GM18511 (cell line): ENCODE data around the gene PPP1R13L.
"Not testable (repeated sequence)": the region's sequence is repeated elsewhere in the genome, so short reads cannot be mapped to it uniquely, and the experiment has no call there.

Experiments used
- ATAC-seq: cut with Tn5 transposase; IDR thresholded peaks from one replicate; pipeline ENCODE4 v1.9.1; 2021; ENCODE audit warnings: mild to moderate bottlenecking, moderate library complexity; ENCODE audit not compliant: unreplicated experiment

PPP1R13L gene

GRCh38 chr19:45431008-45431407 is 26.1 kb upstream of the PPP1R13L start:
- not testable (repeated sequence) for ATAC-seq

DNA sequence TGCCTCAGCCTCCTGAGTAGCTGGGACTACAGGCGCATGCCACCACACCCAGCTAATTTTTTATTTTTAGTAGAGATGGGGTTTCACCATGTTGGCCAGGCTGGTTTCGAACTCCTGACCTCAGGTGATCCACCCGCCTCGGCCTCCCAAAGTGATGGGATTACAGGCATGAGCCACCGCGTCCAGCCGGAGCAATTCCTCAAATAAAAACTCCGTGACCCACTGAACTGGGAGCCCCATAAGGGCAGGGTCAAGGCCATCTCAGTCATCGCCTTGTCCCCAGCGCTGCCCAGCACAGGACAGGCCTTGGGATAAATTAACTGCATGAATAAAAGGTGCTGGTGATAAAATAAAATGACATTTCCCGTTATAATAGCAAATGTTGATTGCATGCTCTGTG is 25.0 kb upstream of the PPP1R13L start:
- not testable (repeated sequence) for ATAC-seq

DNA sequence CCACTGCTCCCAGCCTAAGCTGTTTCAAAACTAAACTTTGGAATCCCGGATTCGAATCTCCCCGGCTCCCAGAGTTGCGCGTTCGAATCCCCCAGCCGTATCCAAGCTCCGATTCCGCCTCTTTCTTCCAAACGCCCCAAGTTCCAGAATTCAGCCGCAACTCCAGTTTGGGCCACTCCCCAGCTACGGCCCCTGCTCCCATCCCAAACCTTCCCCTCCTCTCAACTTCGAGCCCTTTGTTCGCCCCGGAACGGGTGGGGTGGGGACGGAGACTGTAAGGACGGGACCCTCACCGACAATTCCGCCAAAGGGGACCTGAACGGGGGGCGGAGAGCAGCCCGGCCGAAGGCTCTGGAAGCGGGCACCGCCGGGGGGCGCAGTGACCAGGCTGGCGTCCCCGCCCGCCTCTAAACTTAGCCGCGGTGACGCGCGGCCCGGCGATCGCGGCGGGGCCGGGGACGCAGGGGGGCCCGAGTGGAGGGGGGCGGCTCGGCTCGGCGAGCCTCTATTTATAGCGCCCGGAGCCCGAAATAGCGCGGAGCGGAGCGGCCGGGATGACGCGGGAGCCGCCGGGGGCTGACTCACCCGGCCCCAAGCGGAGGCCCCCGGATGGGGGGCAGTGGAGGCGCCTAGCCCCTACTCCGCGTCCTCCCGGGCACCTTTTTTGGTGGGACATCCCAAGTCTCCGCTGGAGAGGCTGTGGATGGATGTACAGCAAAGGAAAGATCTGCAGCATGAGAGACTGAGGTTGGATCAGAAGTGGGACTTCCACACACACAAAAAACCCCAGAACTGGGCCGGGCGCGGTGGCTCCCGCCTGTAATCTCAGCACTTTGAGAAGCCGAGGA is 23.7 kb upstream of the PPP1R13L start:
- no peak for ATAC-seq

GRCh38 chr19:45424191-45425058 is 19.6 kb upstream of the PPP1R13L start:
- peak; percentile 23 for ATAC-seq

DNA sequence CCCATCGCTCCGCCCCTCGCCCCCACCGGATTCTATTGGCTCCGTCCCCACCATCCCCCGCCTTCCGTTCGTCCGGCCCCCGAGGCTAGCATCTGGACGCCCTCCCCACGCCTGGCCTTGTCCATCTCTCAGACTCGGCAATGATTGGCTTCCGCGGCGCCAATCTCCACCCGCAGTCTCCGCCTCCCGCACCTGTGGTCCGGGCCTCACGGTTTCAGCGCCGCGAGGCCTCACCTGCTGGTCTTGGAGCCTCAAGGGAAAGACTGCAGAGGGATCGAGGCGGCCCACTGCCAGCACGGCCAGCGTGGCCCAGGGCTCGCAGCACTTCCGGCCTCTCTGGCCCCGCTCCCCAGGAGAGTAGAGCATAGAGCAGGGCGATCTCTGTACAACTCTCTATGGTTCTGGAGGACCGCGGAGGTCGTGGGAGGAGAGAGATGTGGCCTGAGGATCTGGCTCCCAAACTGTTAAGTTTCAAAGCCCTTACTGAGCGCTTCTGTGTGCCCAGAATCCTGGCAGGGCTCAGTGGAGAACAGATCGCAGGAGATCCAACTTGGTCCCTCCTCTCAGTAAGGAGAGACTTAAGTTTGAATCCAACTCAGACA is 18.8 kb upstream of the PPP1R13L start, which contains the start of gene ERCC1:
Gene ERCC1 (minus strand): TSS at position 329 of the 602 bp plus-strand sequence. CDS start 543 bp downstream, outside the sequence.
- peak; percentile 63 for ATAC-seq

DNA sequence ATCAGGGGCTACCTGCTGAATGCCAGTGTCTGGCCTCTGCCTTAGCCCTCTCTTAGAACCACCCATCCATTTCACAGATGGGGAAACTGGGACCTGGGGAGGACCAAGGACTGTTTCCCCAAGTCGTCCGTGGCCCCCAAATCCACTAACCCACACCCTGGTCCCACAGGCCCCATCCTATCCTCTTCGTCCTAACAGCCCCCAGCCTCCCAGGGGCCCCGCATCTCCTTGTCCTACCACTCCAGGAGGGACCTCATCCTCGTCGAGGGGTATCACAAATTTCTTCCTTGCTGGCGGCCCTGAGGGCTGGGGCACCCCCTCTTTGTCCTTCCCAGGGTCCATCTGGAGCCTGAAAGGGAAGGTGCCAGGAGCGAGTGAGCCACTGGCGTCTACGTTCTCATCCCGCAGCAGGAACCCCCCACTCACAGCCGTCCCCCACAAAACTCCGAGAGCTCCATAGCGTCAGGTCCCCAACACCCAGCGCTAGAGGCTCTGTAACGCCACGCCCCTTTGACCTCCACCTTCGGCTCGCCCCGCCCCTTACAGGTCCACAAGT is 18.2 kb upstream of the PPP1R13L start:
- no peak for ATAC-seq

DNA sequence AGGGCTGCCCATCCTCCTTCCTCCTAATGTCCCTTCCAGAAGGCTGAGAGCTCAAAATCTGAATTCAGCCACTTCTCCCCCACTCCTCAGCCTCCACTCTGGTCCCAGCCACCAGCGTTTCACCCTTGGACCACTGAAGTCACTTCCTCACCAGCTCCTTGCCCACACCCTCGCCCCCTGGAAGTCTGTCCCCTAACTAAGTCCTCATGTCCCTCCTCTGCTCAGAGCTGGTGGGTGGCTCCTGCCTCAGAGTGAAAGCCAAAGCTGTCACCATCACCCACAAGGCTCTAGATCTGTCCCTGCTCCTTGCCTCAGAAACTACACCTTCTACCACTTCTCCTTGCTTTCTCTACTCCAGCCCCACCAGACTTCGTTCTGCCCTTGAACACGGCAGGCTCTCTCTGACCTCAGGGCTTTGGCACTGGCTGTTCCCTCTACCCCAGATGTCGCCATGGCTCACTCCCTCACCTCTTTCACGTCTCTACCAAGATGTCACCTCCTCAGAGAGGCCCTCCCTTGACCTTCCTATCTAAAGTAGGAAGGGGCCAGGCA is 17.2 kb upstream of the PPP1R13L start:
- ATAC-seq = no peak

DNA sequence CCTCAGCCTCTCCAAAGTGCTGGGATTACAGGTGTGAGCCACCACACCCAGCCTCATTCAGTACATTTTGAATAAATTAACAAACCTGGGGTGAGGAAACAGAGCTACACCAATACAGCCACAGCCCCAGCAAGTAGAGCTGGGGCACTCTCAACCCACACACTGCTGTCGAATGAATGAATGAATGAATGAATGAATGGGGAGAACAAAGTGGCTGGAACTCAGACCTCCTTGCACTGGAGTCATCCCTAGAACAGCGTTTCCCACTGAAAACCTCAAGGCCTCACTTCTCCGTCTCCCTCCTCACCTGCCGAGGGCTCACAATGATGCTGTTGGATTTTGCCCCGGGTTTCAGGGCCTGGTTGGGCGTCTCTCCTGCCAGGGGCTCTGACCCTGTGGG is 16.0 kb upstream of the PPP1R13L start:
- no peak for ATAC-seq

DNA sequence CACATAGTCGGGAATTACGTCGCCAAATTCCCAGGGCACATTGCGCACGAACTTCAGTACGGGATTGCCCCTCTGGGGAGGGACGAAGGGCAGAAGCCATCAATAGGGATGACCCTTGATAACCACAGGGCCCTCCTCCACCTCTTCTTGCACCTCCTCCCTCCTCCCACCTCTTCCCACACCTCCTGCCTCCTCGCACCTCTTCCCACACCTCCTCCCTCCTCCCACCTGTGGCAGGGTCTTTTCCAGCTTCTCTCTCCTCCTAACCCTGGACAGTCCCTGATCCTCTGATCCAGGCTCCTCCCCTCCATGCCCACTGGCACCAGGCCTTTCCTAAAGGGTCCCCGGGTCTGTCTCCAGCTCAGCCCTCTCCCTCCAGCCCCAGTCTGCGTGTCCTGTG is 15.5 kb upstream of the PPP1R13L start:
- ATAC-seq = no peak

- no peak for ATAC-seq
Observed at GRCh38 chr19:45419895-45420294, 15.0 kb upstream of the PPP1R13L start.

GRCh38 chr19:45419396-45419795 is 14.5 kb upstream of the PPP1R13L start:
- ATAC-seq = peak; percentile 63

DNA sequence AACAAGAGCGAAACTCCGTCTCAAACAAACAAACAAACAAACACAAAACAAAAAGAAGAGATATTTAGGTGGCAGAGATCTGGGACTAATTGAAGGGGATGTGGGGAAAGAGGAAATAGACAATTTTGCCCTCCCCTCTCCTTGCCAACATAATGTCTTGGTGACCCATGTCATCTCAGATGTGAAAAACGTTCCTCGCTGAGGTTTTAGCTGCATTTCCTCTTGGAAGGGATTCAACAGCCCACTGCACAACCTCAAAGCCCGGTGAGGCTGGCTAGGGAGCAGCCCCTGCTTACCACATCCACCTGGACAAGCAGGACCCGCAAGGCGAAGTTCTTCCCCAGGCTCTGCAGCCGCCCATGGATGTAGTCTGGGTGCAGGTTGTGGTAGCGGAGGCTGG is 13.9 kb upstream of the PPP1R13L start:
- ATAC-seq = no peak

GRCh38 chr19:45417151-45417550 is 12.3 kb upstream of the PPP1R13L start:
- ATAC-seq = no peak

- ATAC-seq = no peak
Observed at GRCh38 chr19:45414468-45414867, 9.6 kb upstream of the PPP1R13L start.

- ATAC-seq = no peak
Observed at GRCh38 chr19:45413497-45413896, 8.6 kb upstream of the PPP1R13L start.

DNA sequence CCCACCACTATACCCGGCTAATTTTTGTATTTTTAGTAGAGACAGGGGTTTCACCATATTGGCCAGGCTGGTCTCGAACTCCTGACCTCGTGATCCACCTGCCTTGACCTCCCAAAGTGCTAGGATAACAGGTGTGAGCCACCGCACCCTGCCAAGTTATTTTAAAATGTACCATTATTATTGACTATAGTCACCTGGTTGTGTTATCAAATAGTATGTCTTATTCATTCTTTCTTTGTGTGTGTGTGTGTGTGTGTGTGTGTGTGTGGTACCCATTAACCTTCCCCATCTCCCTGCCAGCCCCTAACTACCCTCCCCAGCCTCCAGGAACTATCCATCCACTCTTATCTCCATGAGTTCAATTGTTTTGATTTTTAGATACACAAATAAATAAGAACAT is 5.5 kb upstream of the PPP1R13L start:
- ATAC-seq = not testable (repeated sequence)

DNA sequence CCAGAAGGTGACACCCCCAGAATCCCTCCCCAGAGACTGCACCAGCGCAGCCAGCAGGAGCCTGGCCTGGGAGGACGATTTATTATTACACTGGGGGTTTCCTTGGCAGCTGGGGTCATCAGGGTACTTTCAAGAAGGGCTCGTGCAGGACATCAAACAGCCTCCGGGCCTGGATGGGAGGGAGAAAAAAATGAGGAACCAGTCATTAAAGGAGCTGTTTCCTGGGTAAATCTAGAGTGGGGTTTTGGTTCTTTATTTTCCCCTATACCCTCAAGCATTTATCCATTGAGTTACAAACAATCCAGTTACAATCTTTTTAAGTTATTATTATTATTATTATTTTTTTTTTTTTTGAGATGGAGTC is 4.7 kb upstream of the PPP1R13L start:
- no peak for ATAC-seq

DNA sequence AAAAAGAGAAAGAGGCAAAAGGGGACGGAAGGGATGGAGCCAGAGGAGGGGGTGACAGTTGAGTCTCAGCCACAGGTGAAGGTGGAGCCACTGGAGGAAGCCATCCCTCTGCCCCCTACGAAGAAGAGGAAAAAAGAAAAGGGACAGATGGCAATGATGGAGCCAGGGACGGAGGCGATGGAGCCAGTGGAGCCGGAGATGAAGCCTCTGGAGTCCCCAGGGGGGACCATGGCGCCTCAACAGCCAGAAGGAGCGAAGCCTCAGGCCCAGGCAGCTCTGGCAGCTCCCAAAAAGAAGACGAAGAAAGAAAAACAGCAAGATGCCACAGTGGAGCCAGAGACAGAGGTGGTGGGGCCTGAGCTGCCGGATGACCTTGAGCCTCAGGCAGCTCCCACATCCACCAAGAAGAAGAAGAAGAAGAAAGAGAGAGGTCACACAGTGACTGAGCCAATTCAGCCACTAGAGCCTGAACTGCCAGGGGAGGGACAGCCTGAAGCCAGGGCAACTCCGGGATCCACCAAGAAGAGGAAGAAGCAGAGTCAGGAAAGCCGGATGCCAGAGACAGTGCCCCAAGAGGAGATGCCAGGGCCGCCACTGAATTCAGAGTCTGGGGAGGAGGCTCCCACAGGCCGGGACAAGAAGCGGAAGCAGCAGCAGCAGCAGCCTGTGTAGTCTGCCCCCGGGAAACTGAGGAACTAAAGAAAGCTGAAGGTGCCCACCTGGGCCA is 4.1 kb upstream of the PPP1R13L start:
- ATAC-seq = no peak

- ATAC-seq = no peak
Observed at GRCh38 chr19:45408121-45408520, 3.3 kb upstream of the PPP1R13L start.

GRCh38 chr19:45407585-45407984 is 2.7 kb upstream of the PPP1R13L start:
- not testable (repeated sequence) for ATAC-seq
